GM12878 (cell line): ENCODE data around the gene UEVLD. TPM values are rescaled to one million over a fixed set of nuclear protein-coding genes. Genes with fewer than 3 reads are reported as not detected.

ENCODE experiments used
- ASH2L ChIP-seq: fragments of 300-600, 200-600 bp; sonication (generic); IDR thresholded peaks from 2 replicates; pipeline ENCODE4 v1.6.1; 2017; ENCODE audit warnings: low read depth, mild to moderate bottlenecking, borderline replicate concordance
- CHD4 ChIP-seq: fragments of 200-600 bp; sonication (generic); IDR thresholded peaks from 2 replicates; pipeline ENCODE4 v1.6.1; 2016; ENCODE audit warnings: mild to moderate bottlenecking
- ELK1 ChIP-seq: IDR thresholded peaks from 2 replicates; pipeline ENCODE4 v1.6.1; 2012; ENCODE audit warnings: low read depth, low read length, improper control_type of control experiment
- FOXK2 ChIP-seq: fragments of 450-650 bp; IDR thresholded peaks from 2 replicates; pipeline ENCODE4 v1.6.1; 2017; ENCODE audit warnings: mild to moderate bottlenecking, moderate library complexity
- FOXM1 ChIP-seq: IDR thresholded peaks from 2 replicates; pipeline ENCODE4 v1.6.1; 2012; ENCODE audit warnings: low read depth, mild to moderate bottlenecking, inconsistent platforms, low read length, moderate library complexity
- HDGF ChIP-seq: fragments of 450-650 bp; IDR thresholded peaks from 2 replicates; pipeline ENCODE4 v1.6.1; 2016; ENCODE audit warnings: antibody characterized with exemption
- IKZF1 ChIP-seq: fragments of 450-650 bp; conservative IDR thresholded peaks from 2 replicates; pipeline ENCODE4 v1.6.1; 2017; ENCODE audit warnings: antibody characterized with exemption, mild to moderate bottlenecking
- IKZF2 ChIP-seq, 2 experiments: fragments of 450-650 bp; IDR thresholded peaks; 2 replicates each; pipeline ENCODE4 v1.6.1; 2017; ENCODE audit warnings: mild to moderate bottlenecking in 2 of 2, moderate library complexity in 2 of 2
- JUNB ChIP-seq: IDR thresholded peaks from 2 replicates; pipeline ENCODE4 v1.6.1; 2016; ENCODE audit warnings: antibody characterized with exemption, mild to moderate bottlenecking
- MEF2B ChIP-seq: fragments of 450-650 bp; IDR thresholded peaks from 2 replicates; pipeline ENCODE4 v1.6.1; 2018; ENCODE audit warnings: mild to moderate bottlenecking, moderate library complexity; ENCODE audit not compliant: partially characterized antibody, poor library complexity, severe bottlenecking
- NBN ChIP-seq: fragments of 450-650 bp; IDR thresholded peaks from 2 replicates; pipeline ENCODE4 v1.6.1; 2016
- NFYB ChIP-seq: IDR thresholded peaks from 2 replicates; pipeline ENCODE4 v1.6.1; 2011; ENCODE audit warnings: low read depth, mild to moderate bottlenecking, low read length, improper control_type of control experiment, moderate library complexity; ENCODE audit not compliant: insufficient read depth
- NR2C2 ChIP-seq: IDR thresholded peaks from 2 replicates; pipeline ENCODE4 v1.6.1; 2011; ENCODE audit warnings: borderline replicate concordance, low read depth; ENCODE audit not compliant: control insufficient read depth, insufficient read length
- NRF1 ChIP-seq: conservative IDR thresholded peaks from 2 replicates; pipeline ENCODE4 v1.6.1; 2011; ENCODE audit warnings: mild to moderate bottlenecking, low read depth, low read length, improper control_type of control experiment
- POLR2AphosphoS2 ChIP-seq: IDR thresholded peaks from 2 replicates; pipeline ENCODE4 v1.6.1; 2011; ENCODE audit warnings: low read depth, mild to moderate bottlenecking, low read length, improper control_type of control experiment, moderate library complexity
- RBBP5 ChIP-seq: fragments of 200-600 bp; sonication (generic); conservative IDR thresholded peaks from 2 replicates; pipeline ENCODE4 v1.6.1; 2016
- RUNX3 ChIP-seq: IDR thresholded peaks from 2 replicates; pipeline ENCODE4 v1.6.1; 2012; ENCODE audit warnings: low read length, inconsistent platforms
- SMAD1 ChIP-seq: fragments of 450-650 bp; IDR thresholded peaks from 2 replicates; pipeline ENCODE4 v1.6.1; 2018; ENCODE audit warnings: mild to moderate bottlenecking, low read depth; ENCODE audit not compliant: partially characterized antibody
- SMARCA5 ChIP-seq: fragments of 450-650 bp; IDR thresholded peaks from 2 replicates; pipeline ENCODE4 v1.6.1; 2017; ENCODE audit warnings: mild to moderate bottlenecking
- SP1 ChIP-seq: IDR thresholded peaks from one replicate; pipeline ENCODE4 v1.6.1; 2011; ENCODE audit warnings: low read depth, low read length
- SREBF1 ChIP-seq: IDR thresholded peaks from 2 replicates; pipeline ENCODE4 v1.6.1; 2012; ENCODE audit warnings: mild to moderate bottlenecking, low read length
- SUPT20H ChIP-seq: IDR thresholded peaks from 2 replicates; pipeline ENCODE4 v1.6.1; 2011; ENCODE audit warnings: low read depth, mild to moderate bottlenecking, low read length, moderate library complexity, borderline replicate concordance; ENCODE audit not compliant: control insufficient read depth
- TCF3 ChIP-seq: IDR thresholded peaks from 2 replicates; pipeline ENCODE4 v1.6.1; 2012; ENCODE audit warnings: low read depth, mild to moderate bottlenecking, low read length, borderline replicate concordance; ENCODE audit not compliant: insufficient read depth
- ZBTB40 ChIP-seq: fragments of 450-650 bp; IDR thresholded peaks from 2 replicates; pipeline ENCODE4 v1.6.1; 2016; ENCODE audit warnings: mild to moderate bottlenecking, moderate library complexity, borderline replicate concordance
- ZNF384 ChIP-seq: IDR thresholded peaks from 2 replicates; pipeline ENCODE4 v1.6.1; 2012; ENCODE audit warnings: low read depth, mild to moderate bottlenecking, low read length, improper control_type of control experiment, borderline replicate concordance
- polyA plus RNA-seq, 11 experiments: library from polyadenylated mRNA; depleted of rRNA in 4 of 11; unstranded in 6 of 11; stranded (reverse) in 5 of 11; fragments of >200 nt; fragmentation: Nextera tagmentation in 4 of 11; fragmentation: Illumina TruSeq in 1 of 11; extraction: Ambion mirVana in 4 of 11; extraction: Trizol in 1 of 11; gene quantifications; 1 replicate in 1 of 11; 2 replicates in 10 of 11; pipeline versions ENCODE4 v1.2.1 to v1.2.3, GENCODE V29; 2011 to 2016; ENCODE audit warnings: inconsistent platforms in 2 of 11, missing spikeins in 2 of 11, low read depth in 1 of 11
- total RNA-seq, 4 experiments: library from RNA; depleted of rRNA in 3 of 4; stranded (reverse); fragments of >200 nt in 3 of 4; fragmentation: Illumina TruSeq in 1 of 4; extraction: Trizol in 1 of 4; gene quantifications; 2 replicates each; pipeline versions ENCODE4 v1.2.1 to v1.2.3, GENCODE V29; 2013 to 2021
- TF ChIP-seq, protein P1 (sequence below): fragments of 450-650 bp; IDR thresholded peaks from 2 replicates; pipeline ENCODE4 v1.6.1; 2017; ENCODE audit warnings: low read depth, mild to moderate bottlenecking, moderate library complexity

The UEVLD gene
- total and polyA plus RNA-seq, 10 of the 15 experiments (the other 5 are each of a cell fraction or from before 2014, with no cell fraction given), result 6.5 to 16.3 (median 13.4) TPM

DNA sequence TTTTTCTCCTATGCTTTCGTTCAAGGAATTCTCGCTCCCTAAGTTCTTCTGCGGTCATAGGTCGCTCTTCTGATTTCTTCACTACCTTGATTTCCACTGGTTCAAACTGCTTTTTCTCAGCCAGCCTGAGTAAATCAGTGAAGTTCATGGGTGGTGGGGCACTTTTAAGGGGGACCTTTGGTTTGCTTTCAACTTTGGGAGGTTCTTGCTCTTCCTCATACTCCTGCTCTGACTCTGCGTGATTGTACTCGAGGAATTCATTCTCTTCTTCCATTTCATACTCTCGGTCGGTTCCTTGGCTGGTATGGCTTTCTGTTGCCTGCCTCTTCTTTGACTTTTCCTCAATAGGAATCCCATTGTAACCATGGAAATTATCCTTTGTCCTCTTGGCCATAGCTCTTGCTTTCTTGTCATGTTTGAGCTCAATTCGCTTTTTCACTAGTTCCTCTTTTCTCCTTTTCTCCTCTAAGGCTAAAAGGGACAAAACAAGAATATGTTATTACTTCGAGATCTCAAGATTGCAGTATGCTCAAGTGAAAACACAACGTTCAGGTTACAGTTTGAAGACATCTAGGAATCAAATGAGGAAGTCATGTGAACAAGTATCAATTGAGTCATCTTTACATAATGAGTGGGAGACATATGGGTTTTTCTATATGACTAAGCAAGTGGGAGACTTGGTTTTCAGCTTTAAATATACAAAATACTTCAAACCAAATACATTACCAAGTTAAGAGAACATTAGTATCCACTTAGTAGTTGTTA is 27.3 kb upstream of the UEVLD start (continued):
- TF ChIP-seq TCF3 (peak; percentile 67; the same call in 1 of the 2 replicates), SREBF1 (no peak), SP1 (no peak), ELK1 (no peak), ZBTB40 (no peak), FOXK2 (no peak), RBBP5 (no peak), NR2C2 (no peak), JUNB (peak; percentile 98), RUNX3 (peak; percentile 92), POLR2AphosphoS2 (no peak), SMAD1 (no peak), MEF2B (no peak), FOXM1 (peak; percentile 78; the same call in 1 of the 2 replicates), ASH2L (no peak), ZNF384 (no peak), SMARCA5 (peak; percentile 73; the same call in 1 of the 2 replicates), NBN (peak; percentile 29; the same call in 1 of the 2 replicates), NRF1 (no peak), IKZF1 (peak; percentile 50), SUPT20H (no peak), IKZF2 (IDR thresholded peaks at IDR 0.05) (peak; percentile 77 to 84), CHD4 (no peak), HDGF (no peak), NFYB (no peak)
- TF ChIP-seq, protein P1, sequence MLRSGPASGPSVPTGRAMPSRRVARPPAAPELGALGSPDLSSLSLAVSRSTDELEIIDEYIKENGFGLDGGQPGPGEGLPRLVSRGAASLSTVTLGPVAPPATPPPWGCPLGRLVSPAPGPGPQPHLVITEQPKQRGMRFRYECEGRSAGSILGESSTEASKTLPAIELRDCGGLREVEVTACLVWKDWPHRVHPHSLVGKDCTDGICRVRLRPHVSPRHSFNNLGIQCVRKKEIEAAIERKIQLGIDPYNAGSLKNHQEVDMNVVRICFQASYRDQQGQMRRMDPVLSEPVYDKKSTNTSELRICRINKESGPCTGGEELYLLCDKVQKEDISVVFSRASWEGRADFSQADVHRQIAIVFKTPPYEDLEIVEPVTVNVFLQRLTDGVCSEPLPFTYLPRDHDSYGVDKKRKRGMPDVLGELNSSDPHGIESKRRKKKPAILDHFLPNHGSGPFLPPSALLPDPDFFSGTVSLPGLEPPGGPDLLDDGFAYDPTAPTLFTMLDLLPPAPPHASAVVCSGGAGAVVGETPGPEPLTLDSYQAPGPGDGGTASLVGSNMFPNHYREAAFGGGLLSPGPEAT, result peak; percentile 74
